Measurements from ENCODE around the gene RAD51AP2.

Gene RAD51AP2

GRCh38 chr2:17538844-17539554 lies 20.8 kb upstream of the RAD51AP2 start (continued):
- TF ChIP-seq GLIS1 (tag by site-specific recombination; IDR thresholded peaks at IDR 0.05) (peak; percentile 35; the same call in 1 of the 2 replicates), ZNF155 (tag by site-specific recombination; IDR thresholded peaks at IDR 0.05) (no peak), KLF1 (tag by site-specific recombination; IDR thresholded peaks at IDR 0.05) (no peak), ZNF214 (tag by site-specific recombination; IDR thresholded peaks at IDR 0.05; ENCODE audit: borderline replicate concordance) (no peak), ZBTB11 (tag by site-specific recombination; conservative IDR thresholded peaks at IDR 0.05; ENCODE audit: low read depth) (peak; percentile 76), ZNF266 (tag by site-specific recombination; IDR thresholded peaks at IDR 0.05; ENCODE audit: low read depth) (no peak), ZNF560 (tag by site-specific recombination; IDR thresholded peaks at IDR 0.05; ENCODE audit: borderline replicate concordance) (no peak), GLIS2 (tag by site-specific recombination; IDR thresholded peaks at IDR 0.05) (peak; percentile 58; the same call in 1 of the 2 replicates), GLI2 (tag by site-specific recombination; IDR thresholded peaks at IDR 0.05; ENCODE audit: borderline replicate concordance, low read depth) (no peak), PBX3 (CRISPR knock-in tag; IDR thresholded peaks at IDR 0.05) (0 out of 2 replicates have a peak, but pooled peaks have one; percentile 78), BCL11A (tag by site-specific recombination; IDR thresholded peaks at IDR 0.05; ENCODE audit: low read depth) (no peak), ZNF624 (tag by site-specific recombination; IDR thresholded peaks at IDR 0.05) (no peak), SETDB1 (IDR thresholded peaks at IDR 0.05; ENCODE audit: insufficient read length, low read length) (no peak), KLF16 (tag by site-specific recombination; IDR thresholded peaks at IDR 0.05) (0 out of 2 replicates have a peak, but pooled peaks have one; percentile 32), ZNF561 (tag by site-specific recombination; IDR thresholded peaks at IDR 0.05; ENCODE audit: borderline replicate concordance) (0 out of 2 replicates have a peak, but pooled peaks have one; percentile 69), MEIS1 (CRISPR knock-in tag; IDR thresholded peaks at IDR 0.05; ENCODE audit: borderline replicate concordance) (no peak), OVOL3 (tag by site-specific recombination; IDR thresholded peaks at IDR 0.05) (no peak), KLF8 (tag by site-specific recombination; IDR thresholded peaks at IDR 0.05) (0 out of 2 replicates have a peak, but pooled peaks have one; percentile 16), ZNF777 (tag by site-specific recombination; IDR thresholded peaks at IDR 0.05; ENCODE audit: borderline replicate concordance) (no peak), ZNF785 (tag by site-specific recombination; IDR thresholded peaks at IDR 0.05) (no peak), ZFP41 (tag by site-specific recombination; IDR thresholded peaks at IDR 0.05; ENCODE audit: borderline replicate concordance) (no peak), ZNF585B (tag by site-specific recombination; IDR thresholded peaks at IDR 0.05) (0 out of 2 replicates have a peak, but pooled peaks have one; percentile 4), ZNF521 (tag by site-specific recombination; IDR thresholded peaks at IDR 0.05) (no peak), ZNF132 (tag by site-specific recombination; IDR thresholded peaks at IDR 0.05; ENCODE audit: borderline replicate concordance) (no peak), ZBTB48 (tag by site-specific recombination; IDR thresholded peaks at IDR 0.05) (no peak), ZBTB6 (tag by site-specific recombination; IDR thresholded peaks at IDR 0.05) (peak; percentile 70; the same call in 1 of the 2 replicates), ZNF133 (tag by site-specific recombination; IDR thresholded peaks at IDR 0.05) (no peak), ZNF707 (tag by site-specific recombination; IDR thresholded peaks at IDR 0.05) (no peak), ZNF596 (tag by site-specific recombination; IDR thresholded peaks at IDR 0.05) (0 out of 2 replicates have a peak, but pooled peaks have one; percentile 3), ZNF792 (tag by site-specific recombination; IDR thresholded peaks at IDR 0.05) (no peak), HIC1 (tag by site-specific recombination; IDR thresholded peaks at IDR 0.05) (0 out of 2 replicates have a peak, but pooled peaks have one; percentile 19), GFI1B (tag by site-specific recombination; IDR thresholded peaks at IDR 0.05) (no peak), ZNF184 (tag by site-specific recombination; IDR thresholded peaks at IDR 0.05) (no peak)

Data from HEK293 (cell line).